Kidney (tissue), 14 donors: ENCODE data around the gene VPS8. TPM values are rescaled to one million over a fixed set of nuclear protein-coding genes. Genes with fewer than 3 reads are reported as not detected.

Experiments
- DNase-seq, 5 donors: peaks; one replicate each; pipeline ENCODE4 v3.0.0-alpha.2; 2013 to 2020
- FAIRE-seq: peaks from 2 replicates; lab custom pipeline; 2012; peaks lifted over from hg19 to GRCh38; lab: Jason Lieb, UNC
- H3K27ac ChIP-seq, 2 donors: one replicate each; pipeline ENCODE4 v1.7.0; 2013; ENCODE audit warnings: low read depth in 2 of 2, low read length in 2 of 2, inconsistent platforms in 1 of 2
- H3K27me3 ChIP-seq: one replicate; pipeline ENCODE4 v1.7.1; 2013; ENCODE audit warnings: low read length, inconsistent platforms; ENCODE audit not compliant: control insufficient read depth, insufficient read depth
- H3K36me3 ChIP-seq, 3 donors: one replicate each; pipeline versions ENCODE4 v1.7.0 to v1.7.1; 2013; ENCODE audit warnings: low read length in 3 of 3, control low read depth in 1 of 3, inconsistent platforms in 1 of 3; ENCODE audit not compliant: insufficient read depth in 3 of 3, control insufficient read depth in 2 of 3
- H3K4me1 ChIP-seq, 3 donors: one replicate each; pipeline versions ENCODE4 v1.7.0 to v1.7.1; 2013; ENCODE audit warnings: low read length in 3 of 3, inconsistent platforms in 1 of 3, low read depth in 1 of 3; ENCODE audit not compliant: control insufficient read depth in 2 of 3, insufficient read depth in 2 of 3
- H3K4me3 ChIP-seq, 3 donors: one replicate each; pipeline versions ENCODE4 v1.7.0 to v1.8.1; 2013; ENCODE audit warnings: low read length in 3 of 3, control low read depth in 1 of 3, inconsistent platforms in 1 of 3
- H3K9ac ChIP-seq, 3 donors: one replicate each; pipeline versions ENCODE4 v1.7.0 to v1.7.1; 2013; ENCODE audit warnings: low read length in 3 of 3, control low read depth in 1 of 3, inconsistent platforms in 1 of 3
- H3K9me3 ChIP-seq, 3 donors: one replicate each; pipeline versions ENCODE4 v1.7.0 to v1.7.1; 2013; ENCODE audit warnings: low read length in 3 of 3, control low read depth in 1 of 3, inconsistent platforms in 1 of 3; ENCODE audit not compliant: control insufficient read depth in 2 of 3, insufficient read depth in 1 of 3
- CTCF ChIP-seq: IDR thresholded peaks from 3 replicates; pipeline ENCODE4 v1.5.1; 2012; ENCODE audit warnings: mild to moderate bottlenecking, moderate library complexity, borderline replicate concordance; ENCODE audit not compliant: insufficient read depth; ENCODE audit errors: extremely low read depth
- intact Hi-C: fragments of 100-400 bp; cut with DNase I; formaldehyde crosslinking; loops from one replicate; pipeline ENCODE4 v1.11.1; 2022
- polyA plus RNA-seq: library from polyadenylated mRNA; stranded (reverse); fragments of 350-450 nt; fragmentation: Illumina TruSeq; extraction: RNeasy Lipid Tissue Mini Kit (QIAGEN cat#74804); gene quantifications from one replicate; pipeline ENCODE4 v1.2.3, GENCODE V29; 2014; ENCODE audit warnings: low read depth, low replicate concordance; ENCODE audit not compliant: insufficient read depth
- total RNA-seq: library from RNA; stranded (reverse); fragmentation: NEBNext Ultra II Directional; extraction: Animal tissue kit (Norgen Biotek cat#: 25700); gene quantifications from one replicate; pipeline ENCODE4 v1.2.1, GENCODE V29; 2021
- donor health status: control.
- donor health status: control.
- donor health status: control.
- donor health status: control.
- donor health status: control.
- donor health status: DM: yes; HTN: yes; CAD: no.
- donor health status: Normal renal cell carcinoma (clear cell type).

VPS8 gene
- total and polyA plus RNA-seq, 2 donors from 2014 or later, result 10.8 to 55.0 TPM

- no peak for TF ChIP-seq CTCF
- FAIRE-seq (no peak), DNase-seq (no peak)
- Histone ChIP-seq H3K27ac (no peak overlapping the region), H3K4me1 (no peaks in the 10 kb centered on the region), H3K27me3 (no peaks in the 10 kb centered on the region), H3K9me3 (no peaks in the 10 kb centered on the region), H3K4me3 (no peak overlapping the region), H3K36me3 (peaks cover 0 to 12% (median 0%) of the 10 kb centered on the region in 3 donors), H3K9ac (no peak overlapping the region)
- intact Hi-C loops, result no loop called here
Measured at GRCh38 chr3:184846496-184846895, 34.5 kb downstream of the VPS8 start.

GRCh38 chr3:184848934-184849333 lies 37.0 kb downstream of the VPS8 start:
- Histone ChIP-seq H3K4me3 (no peak overlapping the region), H3K4me1 (no peaks in the 10 kb centered on the region), H3K27ac (no peak overlapping the region), H3K36me3 (peaks cover 0 to 17% (median 3%) of the 10 kb centered on the region in 3 donors), H3K9me3 (no peaks in the 10 kb centered on the region), H3K27me3 (no peaks in the 10 kb centered on the region), H3K9ac (no peak overlapping the region)
- intact Hi-C loops, result no loop called here
- FAIRE-seq (no peak), DNase-seq (no peak)
- no peak for TF ChIP-seq CTCF

- Histone ChIP-seq H3K4me1 (no peaks in the 10 kb centered on the region), H3K9me3 (no peaks in the 10 kb centered on the region), H3K27me3 (no peaks in the 10 kb centered on the region), H3K27ac (no peak overlapping the region), H3K4me3 (no peak overlapping the region), H3K9ac (no peak overlapping the region), H3K36me3 (peaks cover 2 to 26% (median 10%) of the 10 kb centered on the region in 3 donors)
- intact Hi-C loops, result no loop called here
- no peak for DNase-seq
- no peak for TF ChIP-seq CTCF
- FAIRE-seq, result no peak
Measured at GRCh38 chr3:184850201-184850600, 38.2 kb downstream of the VPS8 start.

GRCh38 chr3:184857099-184857498 lies 45.1 kb downstream of the VPS8 start:
- no peaks in the 10 kb centered on the region for H3K4me1 ChIP-seq
- FAIRE-seq, result no peak
- no peak overlapping the region for H3K27ac ChIP-seq
- no peaks in the 10 kb centered on the region for H3K27me3 ChIP-seq
- H3K9ac ChIP-seq, result no peak overlapping the region
- no peak for DNase-seq
- TF ChIP-seq CTCF, result no peak
- H3K9me3 ChIP-seq, result no peaks in the 10 kb centered on the region
- no peak overlapping the region for H3K4me3 ChIP-seq
- H3K36me3 ChIP-seq, result peaks cover 4 to 35% (median 29%) of the 10 kb centered on the region in 3 donors
- intact Hi-C loops, result no loop called here
